Midbrain (tissue), 1 donor: Measurements from ENCODE around the gene NIPAL1.

Experiments
- DNase-seq: peaks from one replicate; lab custom pipeline; 2025; lab: John Stamatoyannopoulos, UW

NIPAL1 gene

DNA sequence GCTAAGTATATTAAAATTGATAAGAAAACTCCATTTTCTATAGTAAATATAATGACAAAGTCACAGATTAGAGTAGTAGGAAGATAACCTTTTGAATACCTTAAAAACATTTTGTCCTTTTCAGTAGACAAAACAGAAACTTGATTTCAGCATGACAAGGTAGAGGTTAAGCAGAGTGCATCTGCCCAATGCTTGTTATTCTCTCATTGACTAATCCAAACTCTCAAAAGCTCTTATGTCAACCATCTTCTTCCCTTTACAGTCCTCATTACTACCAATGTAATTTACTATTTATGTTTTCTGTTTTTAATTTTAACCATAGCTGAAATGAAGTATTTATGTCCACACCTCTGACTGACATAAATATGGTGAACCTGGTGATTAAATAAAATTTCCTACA, 11.1 kb downstream of the NIPAL1 start:
- DNase-seq: no peak

- DNase-seq: no peak
Measured at GRCh38 chr4:48028696-48029095, 12.1 kb downstream of the NIPAL1 start.

GRCh38 chr4:48030470-48030869, 13.9 kb downstream of the NIPAL1 start:
- DNase-seq: no peak

DNA sequence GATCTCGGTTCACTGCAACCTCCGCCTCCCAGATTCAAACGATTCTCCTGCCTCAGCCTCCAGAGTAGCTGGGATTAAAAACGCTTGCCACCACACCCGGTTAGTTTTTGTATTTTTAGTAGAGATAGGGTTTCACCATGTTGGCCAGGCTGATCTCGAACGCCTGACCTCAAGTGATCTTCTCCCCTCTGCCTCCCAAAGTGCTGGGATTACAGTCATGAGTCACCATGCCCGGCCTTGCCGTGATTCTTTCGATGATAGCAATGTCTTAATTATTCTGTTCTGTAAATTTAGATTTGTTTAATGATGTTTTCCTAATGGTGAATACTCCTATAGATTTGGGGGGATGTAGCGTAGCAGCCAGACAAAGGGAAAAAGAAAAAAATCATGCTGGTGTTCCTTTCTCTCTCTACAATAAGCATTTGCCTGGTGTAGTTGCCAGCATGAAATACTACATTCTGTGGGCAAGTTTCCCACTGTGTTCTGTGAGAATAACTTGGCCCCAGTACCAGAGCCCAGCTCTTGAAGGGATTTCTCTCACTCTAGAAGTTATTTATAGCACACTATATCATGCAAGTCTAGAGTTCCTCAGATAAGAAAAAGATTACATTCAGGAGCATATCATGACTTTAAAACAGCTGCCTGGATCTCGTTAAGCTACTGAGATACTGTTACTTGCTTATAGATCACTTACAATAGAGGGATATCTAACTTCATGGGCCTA, 15.4 kb downstream of the NIPAL1 start:
- DNase-seq: no peak

DNA sequence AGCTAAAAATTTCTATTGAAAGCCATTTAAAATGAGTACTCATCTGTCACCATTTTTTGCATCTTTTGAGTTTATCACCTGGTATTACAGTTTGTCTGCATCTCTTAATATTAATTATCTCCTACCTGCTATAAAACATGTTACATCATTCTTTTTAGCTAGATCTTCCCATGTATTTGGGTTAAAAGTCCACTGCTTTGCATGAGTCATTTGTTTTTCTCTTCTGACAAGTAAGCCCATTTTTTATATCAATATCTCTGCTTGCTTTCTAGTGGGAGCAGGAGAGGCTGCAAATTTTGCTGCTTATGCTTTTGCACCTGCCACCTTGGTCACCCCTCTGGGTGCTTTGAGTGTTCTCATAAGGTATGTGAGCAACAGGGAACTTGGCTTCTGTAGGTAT, 16.1 kb downstream of the NIPAL1 start:
- DNase-seq: no peak

DNA sequence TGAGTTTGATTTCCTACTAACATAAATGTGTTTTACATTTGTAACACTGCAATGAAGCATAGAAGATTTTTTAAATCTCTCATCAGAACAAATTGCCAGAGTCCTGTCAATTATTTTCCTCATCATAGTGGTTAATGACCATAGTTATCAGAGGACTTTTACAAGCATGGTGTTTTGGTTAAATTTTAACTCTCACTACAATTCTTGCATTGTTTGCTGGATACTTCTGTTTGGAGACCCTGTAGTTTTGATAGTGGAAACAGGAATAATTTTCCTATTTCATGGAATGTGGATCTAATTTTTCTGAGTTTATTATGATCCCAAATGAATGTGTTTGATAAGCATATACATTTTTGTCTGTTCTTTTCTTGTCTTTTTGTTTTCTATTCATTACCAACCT, 16.8 kb downstream of the NIPAL1 start:
- DNase-seq: no peak

- DNase-seq: no peak
Measured at GRCh38 chr4:48033825-48034413, 17.3 kb downstream of the NIPAL1 start.

DNA sequence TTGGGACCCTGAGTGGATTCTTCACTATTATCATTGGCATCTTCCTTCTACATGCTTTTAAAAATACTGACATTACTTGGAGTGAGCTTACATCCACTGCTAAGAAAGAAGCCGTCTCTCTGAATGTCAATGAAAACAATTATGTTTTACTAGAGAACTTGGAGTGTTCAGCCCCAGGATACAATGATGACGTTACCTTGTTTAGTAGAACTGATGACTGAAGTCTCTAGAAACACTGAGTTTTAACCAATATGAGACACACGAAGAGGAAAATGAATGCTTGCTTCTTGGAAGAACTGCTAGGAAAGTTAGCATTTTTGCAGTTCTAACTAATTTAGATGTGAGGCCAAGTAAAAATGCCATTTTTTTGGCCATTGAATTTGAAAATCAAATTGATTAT, 19.4 kb downstream of the NIPAL1 start:
- no peak for DNase-seq

GRCh38 chr4:48037117-48037462, 20.5 kb downstream of the NIPAL1 start:
- no peak for DNase-seq

DNA sequence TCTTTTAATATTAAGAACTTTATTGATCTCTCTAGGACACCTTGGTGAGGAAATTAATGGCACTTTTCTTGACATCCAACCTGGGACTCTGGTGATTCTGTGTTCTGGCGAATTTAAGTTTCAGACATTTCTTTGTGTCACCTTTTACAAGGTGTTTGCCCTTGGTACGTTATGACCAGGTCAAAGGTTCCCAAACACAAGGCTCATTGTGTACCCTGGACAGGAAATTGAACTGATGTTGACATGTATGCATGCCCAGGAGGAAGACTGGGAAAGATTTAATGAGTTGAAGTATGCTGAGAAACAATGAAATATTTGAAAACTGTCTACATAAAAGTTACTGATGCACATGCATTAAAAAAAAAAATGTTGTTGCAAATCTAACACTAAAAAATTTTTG, 22.1 kb downstream of the NIPAL1 start:
- no peak for DNase-seq

- no peak for DNase-seq
Measured at GRCh38 chr4:48039561-48039960, 23.0 kb downstream of the NIPAL1 start.

- DNase-seq: no peak
Measured at GRCh38 chr4:48041535-48042137, 25.1 kb downstream of the NIPAL1 start.

GRCh38 chr4:48042979-48043461, 26.4 kb downstream of the NIPAL1 start:
- DNase-seq: no peak

GRCh38 chr4:48043504-48043903, 26.9 kb downstream of the NIPAL1 start:
- no peak for DNase-seq

- no peak for DNase-seq
Measured at GRCh38 chr4:48044298-48044697, 27.7 kb downstream of the NIPAL1 start.

DNA sequence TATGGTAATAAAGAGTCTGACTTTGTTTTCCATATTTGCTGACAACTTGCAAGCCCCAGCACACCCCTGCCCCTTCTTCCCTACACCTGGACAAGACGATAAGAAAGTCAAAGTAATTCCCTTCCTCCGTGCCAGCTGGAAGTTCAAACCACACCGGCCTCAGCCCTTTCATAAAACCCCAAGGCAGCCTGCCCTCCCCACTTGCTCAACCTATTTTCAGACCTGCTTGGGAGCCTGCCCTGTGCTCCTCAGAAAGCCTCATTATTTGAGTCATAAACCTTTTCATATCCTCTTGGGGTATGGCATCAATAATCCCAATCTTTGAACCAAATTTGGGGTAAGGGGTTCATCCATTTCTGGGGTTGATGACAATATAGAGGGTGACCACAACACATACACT, 29.5 kb downstream of the NIPAL1 start:
- DNase-seq: no peak

GRCh38 chr4:48047421-48047844, 30.9 kb downstream of the NIPAL1 start:
- peak; percentile 6 for DNase-seq

DNA sequence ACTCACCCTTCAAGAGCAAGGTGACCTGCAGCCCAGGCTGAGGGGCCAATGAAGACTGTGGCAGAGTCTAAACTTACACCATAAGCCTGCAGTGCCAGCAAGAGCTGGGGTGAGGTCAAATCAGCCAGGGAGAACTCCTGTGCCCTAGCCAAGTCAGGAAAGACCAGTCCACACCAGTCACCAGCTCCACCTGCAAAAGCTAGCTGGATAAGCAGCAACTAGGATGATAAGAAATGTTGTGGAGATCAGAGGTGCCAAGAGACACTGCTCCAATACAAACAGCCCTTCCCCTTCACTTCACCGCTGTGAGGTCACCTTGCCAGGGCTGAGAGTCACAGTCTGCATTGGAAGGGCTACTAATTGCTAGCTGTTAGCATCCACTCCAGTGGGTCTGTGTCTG, 31.3 kb downstream of the NIPAL1 start:
- no peak for DNase-seq

DNA sequence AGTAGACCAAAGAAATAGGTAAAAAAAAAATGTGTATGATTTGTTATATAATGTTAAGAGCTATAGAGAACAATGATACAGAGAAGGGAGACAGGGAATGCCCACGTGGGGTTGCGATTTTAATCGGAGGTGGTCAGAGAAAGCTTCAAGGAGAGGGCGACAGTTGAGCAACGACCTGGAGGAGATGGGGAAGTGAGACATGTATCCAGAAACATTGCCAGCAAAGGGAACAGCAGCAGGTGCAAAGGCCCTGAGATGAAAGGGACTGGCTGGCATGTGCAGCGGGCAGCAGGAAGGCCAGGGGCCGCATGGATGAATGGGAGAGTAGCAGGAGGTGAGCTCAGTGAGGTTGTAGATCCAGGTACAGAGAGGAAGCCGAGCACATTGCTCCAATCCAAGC, 32.9 kb downstream of the NIPAL1 start:
- DNase-seq: no peak

DNA sequence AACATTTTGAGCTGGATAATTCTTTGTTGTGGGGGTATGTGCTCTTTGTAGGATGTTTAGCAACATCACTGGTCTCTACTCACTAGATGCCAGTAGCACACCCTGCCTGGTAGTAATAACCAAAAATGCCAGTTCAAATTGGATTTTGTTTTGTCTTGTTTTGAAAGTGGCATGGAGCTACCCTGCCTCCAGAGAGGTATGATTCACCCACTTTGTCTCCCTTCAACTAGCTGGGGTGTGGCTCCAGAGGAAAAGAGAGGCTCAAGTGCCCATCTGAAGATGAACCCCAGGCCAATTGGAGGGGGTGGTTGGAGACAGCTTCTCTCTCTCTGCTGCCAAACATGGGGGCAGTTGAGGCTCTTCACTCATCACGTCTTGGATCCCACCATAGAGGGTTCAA, 34.5 kb downstream of the NIPAL1 start:
- DNase-seq: no peak

DNA sequence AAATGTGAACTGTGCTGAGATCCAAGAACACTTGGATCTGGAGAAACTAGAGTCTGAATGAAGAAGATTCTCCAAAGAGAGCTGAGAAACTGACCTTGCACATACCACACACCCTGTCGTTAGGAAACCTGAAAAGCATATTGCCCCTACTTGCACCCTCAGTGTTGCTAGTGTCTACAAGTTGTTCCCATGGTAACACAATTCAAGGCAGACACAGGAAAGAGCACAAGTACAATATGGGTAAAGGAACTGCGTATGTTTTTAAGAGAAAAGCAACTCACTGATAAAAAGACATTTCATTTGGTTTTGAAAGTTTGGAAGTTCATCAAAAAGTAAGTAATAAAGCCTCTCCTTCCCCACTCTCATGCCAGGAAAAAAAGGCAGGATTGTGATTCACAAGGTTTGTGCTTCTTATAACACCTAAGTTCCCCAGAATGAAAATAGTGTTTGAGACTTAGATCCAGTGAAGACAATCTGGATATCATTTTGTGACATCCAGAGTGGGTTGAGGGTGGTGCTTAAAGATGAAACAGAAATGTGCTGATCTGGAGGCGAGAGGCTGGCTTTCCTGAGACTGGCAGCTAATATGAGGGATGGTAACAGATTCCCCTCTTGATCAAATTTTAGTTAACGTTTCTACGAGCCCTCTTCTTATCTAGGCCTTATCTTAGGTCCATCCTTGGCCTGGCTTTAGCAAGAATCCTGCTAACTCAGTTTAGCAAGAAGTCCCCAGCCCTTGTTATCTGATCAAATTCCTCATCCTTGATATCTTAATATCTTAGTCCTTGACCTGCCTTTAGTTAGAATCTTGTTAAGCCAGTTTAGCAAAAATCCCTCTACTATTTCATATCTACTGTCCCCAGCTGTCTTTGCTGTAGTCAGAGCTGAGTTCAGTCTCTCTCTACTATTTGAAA, 42.3 kb downstream of the NIPAL1 start:
- DNase-seq: no peak

DNA sequence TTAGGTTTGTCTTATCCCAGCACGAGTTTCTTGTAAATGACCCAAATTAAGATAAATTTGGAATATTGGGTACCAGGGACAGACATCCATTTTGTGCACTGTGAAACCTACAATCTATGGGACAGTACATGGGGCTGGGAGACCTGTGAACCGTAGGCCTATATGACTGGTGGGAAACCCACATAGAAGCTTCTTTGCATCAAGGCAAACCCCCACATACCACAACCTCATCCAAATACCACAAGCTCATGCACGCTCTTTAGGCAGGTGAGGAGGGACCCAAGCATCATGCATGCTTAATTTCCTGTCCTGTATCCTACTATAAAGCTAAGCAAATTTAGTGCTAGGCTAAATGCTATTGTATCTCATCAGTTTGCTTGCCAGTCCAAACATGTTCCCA, 47.8 kb downstream of the NIPAL1 start:
- no peak for DNase-seq
